K562 treated with DMSO at 1 percent for 24 hours (cell line): Measurements from ENCODE around the gene DHX38. TPM values are rescaled to one million over a fixed set of nuclear protein-coding genes. Genes with fewer than 3 reads are reported as not detected.

Experiments used
- total RNA-seq: library from RNA; unstranded; fragments of 300-600 nt; gene quantifications from 2 replicates; pipeline ENCODE4 v1.2.3, GENCODE V29; 2022; ENCODE audit warnings: low read depth; ENCODE audit not compliant: insufficient read depth

Gene DHX38
- total RNA-seq = 58.3 and 63.1 TPM in 2 replicates

GRCh38 chr16:72093448-72094265 is at the start of gene DHX38, which contains the start of gene TXNL4B:
Gene DHX38, plus strand, starts transcription at chr16:72093847. Its CDS starts 2,311 bp downstream, at chr16:72096158.
Gene TXNL4B, minus strand, starts transcription at chr16:72093620. Its CDS starts 2,871 bp downstream, at chr16:72090749.

DNA sequence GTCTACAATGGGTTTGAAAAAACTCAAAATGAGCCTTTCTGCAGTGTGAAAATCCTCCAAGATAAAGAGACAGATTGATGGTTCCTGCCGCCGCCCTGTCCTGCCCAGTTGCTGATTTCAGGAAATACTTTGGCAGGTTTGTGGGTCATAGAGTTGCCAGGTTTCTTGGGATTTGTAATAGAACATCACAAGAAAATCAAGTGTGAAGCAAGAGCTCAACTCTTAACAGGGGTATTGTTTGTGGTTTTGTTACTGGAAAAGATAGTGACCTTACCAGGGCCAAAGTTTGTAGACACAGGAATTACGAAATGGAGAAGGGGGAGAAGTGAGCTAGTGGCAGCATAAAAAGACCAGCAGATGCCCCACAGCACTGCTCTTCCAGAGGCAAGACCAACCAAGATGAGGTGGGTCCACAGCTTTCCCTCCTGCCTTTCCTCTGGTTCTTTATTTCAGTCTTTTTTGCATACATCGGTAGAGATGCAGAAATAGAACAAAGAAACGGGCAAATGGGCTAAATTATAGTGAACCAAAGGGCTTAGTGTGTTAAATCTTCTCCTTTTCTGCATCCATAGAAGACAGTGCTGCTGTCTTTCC is 39.3 kb upstream of the DHX38 start, which contains the start of gene HP:
Gene HP (plus strand): TSS at position 252 of the 594 bp plus-strand sequence. CDS start 148 bp downstream, at position 400.

Other genes starting within 250 kb of the DHX38 start
- gene ATXN1L, start 247.9 kb upstream of the DHX38 start, total RNA-seq = 6.9 and 7.8 TPM in 2 replicates
- gene ZNF821, start 209.7 kb upstream of the DHX38 start, total RNA-seq = 12.3 and 14.9 TPM in 2 replicates
- 125 and 136 TPM in 2 replicates for gene IST1, start 198.3 kb upstream of the DHX38 start, total RNA-seq
- 0.07 TPM in 1 of 2 replicates, not detected in the other for gene PKD1L3, start 93.4 kb upstream of the DHX38 start, total RNA-seq
- 2.2 and 2.6 TPM in 2 replicates for gene DHODH, start 85.1 kb upstream of the DHX38 start, total RNA-seq
- not detected in 2 replicates for gene HP, start 39.3 kb upstream of the DHX38 start, total RNA-seq
- not detected in 2 replicates for gene HPR, start 30.6 kb upstream of the DHX38 start, total RNA-seq
- 5.7 and 7.3 TPM in 2 replicates for gene TXNL4B, start 227 bp upstream of the DHX38 start, total RNA-seq
- gene PMFBP1, start 78.3 kb downstream of the DHX38 start, total RNA-seq = 0.85 and 0.89 TPM in 2 replicates